Keratinocyte (primary cell): ENCODE results near the gene DUSP14. TPM values are rescaled to one million over a fixed set of nuclear protein-coding genes. Genes with fewer than 3 reads are reported as not detected.

Experiments
- DNase-seq: peaks from one replicate; pipeline ENCODE4 v3.0.0-alpha.2; 2011; ENCODE audit warnings: low read depth, missing footprints, low spot score
- FAIRE-seq: peaks from 2 replicates; lab custom pipeline; 2011; peaks lifted over from hg19 to GRCh38; lab: Jason Lieb, UNC
- H2AFZ ChIP-seq: 2 replicates; pipeline ENCODE4 v1.6.0; 2012; ENCODE audit warnings: low read length, control low read depth, inconsistent platforms; ENCODE audit not compliant: control insufficient read depth
- H3K27ac ChIP-seq: 2 replicates; pipeline ENCODE4 v1.5.1; 2011; ENCODE audit warnings: low read length; ENCODE audit not compliant: control insufficient read depth, insufficient read depth
- H3K27me3 ChIP-seq: 3 replicates; pipeline ENCODE4 v1.6.0; 2011; ENCODE audit warnings: low read length; ENCODE audit not compliant: control insufficient read depth, insufficient read depth; ENCODE audit errors: extremely low read depth
- H3K36me3 ChIP-seq, 2 experiments: 2 replicates in 1 of 2; 3 replicates in 1 of 2; pipeline ENCODE4 v1.5.1; 2011; ENCODE audit warnings: low read length in 2 of 2, mild to moderate bottlenecking in 1 of 2; ENCODE audit not compliant: control insufficient read depth in 2 of 2, insufficient read depth in 2 of 2; ENCODE audit errors: extremely low read depth in 1 of 2
- H3K4me1 ChIP-seq: 3 replicates; pipeline ENCODE4 v1.5.1; 2011; ENCODE audit warnings: low read length; ENCODE audit not compliant: control insufficient read depth, insufficient read depth; ENCODE audit errors: extremely low read depth
- H3K4me2 ChIP-seq: 3 replicates; pipeline ENCODE4 v1.6.0; 2011; ENCODE audit warnings: low read depth, low read length; ENCODE audit not compliant: control insufficient read depth, insufficient read depth; ENCODE audit errors: extremely low read depth
- H3K4me3 ChIP-seq, 3 experiments: fragments of 200-600 bp in 1 of 3; sonication (generic) in 1 of 3; 2 replicates in 2 of 3; 3 replicates in 1 of 3; pipeline ENCODE4 v1.5.1; 2011 to 2016; ENCODE audit warnings: low read length in 3 of 3, mild to moderate bottlenecking in 3 of 3, control low read depth in 2 of 3, inconsistent platforms in 1 of 3, low read depth in 1 of 3, mixed read lengths in 1 of 3, mixed run types in 1 of 3, moderate library complexity in 1 of 3; ENCODE audit not compliant: control insufficient read depth in 2 of 3, insufficient read depth in 2 of 3; ENCODE audit errors: extremely low read depth in 1 of 3
- H3K79me2 ChIP-seq: 2 replicates; pipeline ENCODE4 v1.6.0; 2012; ENCODE audit warnings: low read length; ENCODE audit not compliant: control insufficient read depth, insufficient read depth
- H3K9ac ChIP-seq: 3 replicates; pipeline ENCODE4 v1.6.0; 2011; ENCODE audit warnings: low read length; ENCODE audit not compliant: control insufficient read depth, insufficient read depth; ENCODE audit errors: extremely low read depth
- H3K9me1 ChIP-seq: 3 replicates; pipeline ENCODE4 v1.6.0; 2011; ENCODE audit warnings: low read length; ENCODE audit not compliant: control insufficient read depth, insufficient read depth; ENCODE audit errors: extremely low read depth
- H3K9me3 ChIP-seq: 2 replicates; pipeline ENCODE4 v1.5.1; 2012; ENCODE audit warnings: low read depth, low read length; ENCODE audit not compliant: control insufficient read depth
- H4K20me1 ChIP-seq: 3 replicates; pipeline ENCODE4 v1.6.0; 2011; ENCODE audit warnings: low read length; ENCODE audit not compliant: control insufficient read depth, insufficient read depth; ENCODE audit errors: extremely low read depth
- EZH2 ChIP-seq: IDR thresholded peaks from one replicate; pipeline ENCODE4 v1.6.1; 2012; ENCODE audit warnings: inconsistent platforms, mild to moderate bottlenecking, low read length, moderate library complexity
- dilution Hi-C: fragments of 300-500 bp; cut with MboI; formaldehyde crosslinking; loops from one replicate; pipeline ENCODE4 v1.7.0; 2020; ENCODE audit warnings: low sequenced_read_pairs; ENCODE audit not compliant: extremely low pct_ligation_motif_present
- polyA plus RNA-seq, 5 experiments: library from polyadenylated mRNA; depleted of rRNA in 3 of 5; stranded (reverse) in 3 of 5; stranded (forward) in 1 of 5; unstranded in 1 of 5; fragments of >200 nt; gene quantifications; 1 replicate in 1 of 5; 2 replicates in 3 of 5; 3 replicates in 1 of 5; pipeline versions ENCODE4 v1.2.1 to v1.2.3, GENCODE V29; 2011 to 2012; ENCODE audit warnings: missing spikeins in 2 of 5, low read depth in 1 of 5, low replicate concordance in 1 of 5
- TF ChIP-seq, protein P1 (sequence below), 3 experiments: IDR thresholded peaks in 1 of 3; conservative IDR thresholded peaks in 1 of 3; optimal IDR thresholded peaks in 1 of 3; 2 replicates in 2 of 3; 3 replicates in 1 of 3; pipeline versions ENCODE3 to v1.5.1; 2011; ENCODE audit warnings: low read length in 3 of 3, mild to moderate bottlenecking in 3 of 3, moderate library complexity in 2 of 3, control low read depth in 1 of 3, inconsistent platforms in 1 of 3; ENCODE audit not compliant: insufficient read depth in 2 of 3; ENCODE audit errors: extremely low read depth in 1 of 3

DUSP14 gene
- polyA plus RNA-seq, 1 donor (not counting 4 experiments of a cell fraction or from before 2014, with no cell fraction given), result 169 TPM

DNA sequence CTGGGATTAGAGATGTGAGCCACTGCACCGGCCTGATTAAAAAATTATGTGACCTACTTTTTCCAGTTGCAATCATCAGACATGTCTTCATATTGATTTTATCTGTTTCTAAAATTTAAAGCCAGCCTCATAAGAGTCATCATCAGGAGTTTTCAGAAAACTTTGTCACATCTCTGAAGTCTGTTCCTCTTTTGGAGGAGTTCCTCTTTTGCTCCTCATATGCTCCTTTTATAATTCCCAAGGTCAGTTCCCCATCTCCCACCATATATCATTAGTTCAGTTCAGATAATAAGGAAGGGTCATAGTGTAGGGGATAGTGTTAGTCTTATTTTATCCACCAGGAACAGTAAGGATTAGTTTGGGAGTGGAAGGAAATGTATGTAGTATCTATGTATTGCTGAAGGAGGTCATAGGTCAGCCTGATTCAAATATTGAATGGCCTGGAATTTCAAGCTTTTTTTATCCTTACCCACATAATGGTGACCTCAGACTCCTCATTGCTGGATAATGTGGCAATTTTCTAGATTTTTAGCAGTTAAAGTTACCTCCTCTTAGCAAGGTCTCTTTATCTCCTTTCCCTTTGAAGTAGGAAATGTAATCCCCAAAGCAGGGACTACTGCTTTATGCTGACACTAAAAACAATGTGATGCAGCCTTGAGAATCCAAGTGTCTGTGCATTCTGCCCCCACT, 13.8 kb upstream of the DUSP14 start:
- Histone ChIP-seq H3K4me3 (peak overlapping the region in 1 of 3 experiments; percentile 40), H3K27ac (peak overlapping the region; percentile 87), H3K9me1 (no peaks in the 10 kb centered on the region), H3K9ac (peak overlapping the region; percentile 75), H3K4me2 (peak overlapping the region; percentile 83), H4K20me1 (no peaks in the 10 kb centered on the region), H3K9me3 (no peaks in the 10 kb centered on the region), H3K27me3 (no peaks in the 10 kb centered on the region), H2AFZ (peak overlapping the region; percentile 34), H3K36me3 (peaks cover 0 to 26% of the 10 kb centered on the region in 2 experiments), H3K79me2 (no peaks in the 10 kb centered on the region), H3K4me1 (peaks cover 40% of the 10 kb centered on the region)
- FAIRE-seq, result no peak
- TF ChIP-seq EZH2, result no peak
- TF ChIP-seq, protein P1, sequence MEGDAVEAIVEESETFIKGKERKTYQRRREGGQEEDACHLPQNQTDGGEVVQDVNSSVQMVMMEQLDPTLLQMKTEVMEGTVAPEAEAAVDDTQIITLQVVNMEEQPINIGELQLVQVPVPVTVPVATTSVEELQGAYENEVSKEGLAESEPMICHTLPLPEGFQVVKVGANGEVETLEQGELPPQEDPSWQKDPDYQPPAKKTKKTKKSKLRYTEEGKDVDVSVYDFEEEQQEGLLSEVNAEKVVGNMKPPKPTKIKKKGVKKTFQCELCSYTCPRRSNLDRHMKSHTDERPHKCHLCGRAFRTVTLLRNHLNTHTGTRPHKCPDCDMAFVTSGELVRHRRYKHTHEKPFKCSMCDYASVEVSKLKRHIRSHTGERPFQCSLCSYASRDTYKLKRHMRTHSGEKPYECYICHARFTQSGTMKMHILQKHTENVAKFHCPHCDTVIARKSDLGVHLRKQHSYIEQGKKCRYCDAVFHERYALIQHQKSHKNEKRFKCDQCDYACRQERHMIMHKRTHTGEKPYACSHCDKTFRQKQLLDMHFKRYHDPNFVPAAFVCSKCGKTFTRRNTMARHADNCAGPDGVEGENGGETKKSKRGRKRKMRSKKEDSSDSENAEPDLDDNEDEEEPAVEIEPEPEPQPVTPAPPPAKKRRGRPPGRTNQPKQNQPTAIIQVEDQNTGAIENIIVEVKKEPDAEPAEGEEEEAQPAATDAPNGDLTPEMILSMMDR (optimal IDR thresholded peaks at IDR 0.05 in 1 of 3, IDR thresholded peaks at IDR 0.05 in 1 of 3, conservative IDR thresholded peaks at IDR 0.05 in 1 of 3; ENCODE audit: extremely low read depth in 1 of 3, insufficient read depth in 2 of 3, low read length in 3 of 3), result no peak
- dilution Hi-C loops, result no loop called here
- DNase-seq, result no peak

DNA sequence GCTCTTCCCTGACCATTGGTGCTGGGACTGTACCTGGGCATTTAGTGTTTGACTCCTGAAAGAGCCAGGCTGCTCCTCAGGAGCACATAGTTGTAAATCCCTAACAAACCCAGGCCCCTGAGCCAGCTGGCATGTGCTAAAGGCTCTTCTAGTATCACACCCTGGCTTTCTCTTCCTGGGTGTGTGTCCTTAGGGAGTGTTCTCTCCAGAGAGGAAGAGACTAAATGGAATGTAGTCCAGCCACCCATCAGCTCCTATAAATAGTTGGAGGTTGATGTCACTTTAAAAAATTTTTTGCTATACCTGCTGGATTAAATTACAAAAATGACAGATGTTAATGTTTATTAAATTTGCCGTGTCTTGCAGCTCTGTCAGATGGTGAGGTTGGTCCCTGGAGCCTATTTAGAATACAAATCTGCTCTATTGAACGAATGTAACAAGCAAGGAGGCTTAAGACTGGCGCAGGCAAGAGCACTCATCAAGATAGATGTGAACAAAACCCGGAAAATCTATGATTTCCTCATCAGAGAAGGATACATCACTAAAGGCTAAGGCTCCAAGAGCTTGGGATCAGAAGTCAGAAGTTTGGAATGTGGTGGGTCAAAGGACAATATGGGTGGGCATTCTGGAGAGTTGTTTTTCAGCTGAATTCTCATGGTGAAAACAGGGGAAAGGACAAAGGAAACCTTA, 13.1 kb upstream of the DUSP14 start:
- FAIRE-seq (no peak), DNase-seq (no peak)
- H3K4me2 ChIP-seq, result peak overlapping the region; percentile 83
- H3K27me3 ChIP-seq, result no peaks in the 10 kb centered on the region
- peak overlapping the region in 2 of 3 experiments; percentile 22 to 40 for H3K4me3 ChIP-seq
- H3K79me2 ChIP-seq, result no peaks in the 10 kb centered on the region
- H4K20me1 ChIP-seq, result no peaks in the 10 kb centered on the region
- peak overlapping the region; percentile 75 for H3K9ac ChIP-seq
- peaks cover 0 to 23% of the 10 kb centered on the region in 2 experiments for H3K36me3 ChIP-seq
- no peaks in the 10 kb centered on the region for H3K9me1 ChIP-seq
- H3K4me1 ChIP-seq, result peaks cover 47% of the 10 kb centered on the region
- H3K9me3 ChIP-seq, result no peaks in the 10 kb centered on the region
- peak overlapping the region; percentile 34 for H2AFZ ChIP-seq
- peak overlapping the region; percentile 87 for H3K27ac ChIP-seq
- TF ChIP-seq, protein P1 (optimal IDR thresholded peaks at IDR 0.05 in 1 of 3, IDR thresholded peaks at IDR 0.05 in 1 of 3, conservative IDR thresholded peaks at IDR 0.05 in 1 of 3; ENCODE audit: extremely low read depth in 1 of 3, insufficient read depth in 2 of 3, low read length in 3 of 3), result no peak
- TF ChIP-seq EZH2, result no peak
- dilution Hi-C loops, result no loop called here
